OCI-LY1 (cell line): ENCODE data around the gene DDX59.

Experiments
- EZH2 ChIP-seq: fragments of 200-600 bp; sonication (generic), shearing (Covaris generic); IDR thresholded peaks from 2 replicates; pipeline ENCODE4 v1.8.0; 2017; ENCODE audit warnings: borderline replicate concordance, mixed run types, mild to moderate bottlenecking, antibody characterized with exemption, low read length, moderate library complexity, mixed read lengths
- TF ChIP-seq, protein P1 (sequence below): fragments of 200-600 bp; sonication (generic), shearing (Covaris generic); IDR thresholded peaks from 2 replicates; pipeline ENCODE4 v1.5.1; 2017; ENCODE audit warnings: mild to moderate bottlenecking, antibody characterized with exemption, low read length, moderate library complexity, mixed read lengths

GRCh38 chr1:200640963-200641401 is 28.7 kb downstream of the DDX59 start:
- TF ChIP-seq, protein P1, sequence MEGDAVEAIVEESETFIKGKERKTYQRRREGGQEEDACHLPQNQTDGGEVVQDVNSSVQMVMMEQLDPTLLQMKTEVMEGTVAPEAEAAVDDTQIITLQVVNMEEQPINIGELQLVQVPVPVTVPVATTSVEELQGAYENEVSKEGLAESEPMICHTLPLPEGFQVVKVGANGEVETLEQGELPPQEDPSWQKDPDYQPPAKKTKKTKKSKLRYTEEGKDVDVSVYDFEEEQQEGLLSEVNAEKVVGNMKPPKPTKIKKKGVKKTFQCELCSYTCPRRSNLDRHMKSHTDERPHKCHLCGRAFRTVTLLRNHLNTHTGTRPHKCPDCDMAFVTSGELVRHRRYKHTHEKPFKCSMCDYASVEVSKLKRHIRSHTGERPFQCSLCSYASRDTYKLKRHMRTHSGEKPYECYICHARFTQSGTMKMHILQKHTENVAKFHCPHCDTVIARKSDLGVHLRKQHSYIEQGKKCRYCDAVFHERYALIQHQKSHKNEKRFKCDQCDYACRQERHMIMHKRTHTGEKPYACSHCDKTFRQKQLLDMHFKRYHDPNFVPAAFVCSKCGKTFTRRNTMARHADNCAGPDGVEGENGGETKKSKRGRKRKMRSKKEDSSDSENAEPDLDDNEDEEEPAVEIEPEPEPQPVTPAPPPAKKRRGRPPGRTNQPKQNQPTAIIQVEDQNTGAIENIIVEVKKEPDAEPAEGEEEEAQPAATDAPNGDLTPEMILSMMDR = no peak
- no peak for TF ChIP-seq EZH2
